GM21360 (cell line): ENCODE results near the gene PPFIA1.

Experiments
- ATAC-seq: cut with Tn5 transposase; IDR thresholded peaks from one replicate; pipeline ENCODE4 v1.9.1; 2021; ENCODE audit warnings: mild to moderate bottlenecking, moderate library complexity; ENCODE audit not compliant: unreplicated experiment

The PPFIA1 gene

DNA sequence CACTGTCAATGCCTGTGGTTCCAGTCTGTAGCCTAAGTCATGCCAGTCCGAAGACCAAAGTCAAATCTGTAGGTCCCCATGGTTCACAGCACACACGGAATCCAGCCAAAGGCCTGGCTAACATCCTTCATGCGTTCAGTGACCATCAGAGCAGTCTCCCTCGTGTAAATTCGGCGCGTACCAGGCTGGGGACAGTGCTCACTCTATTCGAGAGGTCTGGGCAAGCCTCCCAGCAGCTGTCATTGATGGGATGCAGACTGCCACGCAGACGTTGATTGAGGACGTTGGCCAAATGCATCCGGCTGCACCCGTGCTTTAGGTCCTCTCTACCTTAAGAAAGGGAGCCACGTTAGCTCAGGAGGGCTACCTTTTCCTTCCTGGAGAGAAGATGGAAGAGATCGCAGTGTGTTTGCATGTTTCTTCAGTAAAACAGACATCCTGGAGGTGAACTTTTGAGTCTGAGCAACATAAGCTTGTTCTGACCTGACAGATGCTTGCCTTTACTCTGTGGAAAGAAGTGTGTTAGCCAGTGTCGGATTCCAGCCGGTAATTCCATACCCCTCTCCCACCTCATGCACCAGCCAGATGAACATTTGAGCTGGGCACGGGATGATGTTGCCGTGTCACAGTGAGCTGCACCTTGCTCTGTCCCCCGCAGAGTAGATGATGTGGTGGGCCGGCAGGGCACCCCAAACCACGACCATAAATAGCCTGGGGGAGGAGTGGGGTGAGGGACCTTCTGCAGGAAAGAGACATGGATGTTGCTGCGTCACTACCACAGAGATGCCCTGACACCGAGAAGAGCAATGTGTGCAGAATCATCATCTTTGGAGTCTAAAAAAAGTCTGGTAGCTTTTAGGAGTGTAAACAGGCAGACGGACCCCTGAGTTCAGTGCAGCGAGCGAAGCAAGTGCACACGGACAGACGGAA lies 140.1 kb downstream of the PPFIA1 start:
- ATAC-seq = no peak

DNA sequence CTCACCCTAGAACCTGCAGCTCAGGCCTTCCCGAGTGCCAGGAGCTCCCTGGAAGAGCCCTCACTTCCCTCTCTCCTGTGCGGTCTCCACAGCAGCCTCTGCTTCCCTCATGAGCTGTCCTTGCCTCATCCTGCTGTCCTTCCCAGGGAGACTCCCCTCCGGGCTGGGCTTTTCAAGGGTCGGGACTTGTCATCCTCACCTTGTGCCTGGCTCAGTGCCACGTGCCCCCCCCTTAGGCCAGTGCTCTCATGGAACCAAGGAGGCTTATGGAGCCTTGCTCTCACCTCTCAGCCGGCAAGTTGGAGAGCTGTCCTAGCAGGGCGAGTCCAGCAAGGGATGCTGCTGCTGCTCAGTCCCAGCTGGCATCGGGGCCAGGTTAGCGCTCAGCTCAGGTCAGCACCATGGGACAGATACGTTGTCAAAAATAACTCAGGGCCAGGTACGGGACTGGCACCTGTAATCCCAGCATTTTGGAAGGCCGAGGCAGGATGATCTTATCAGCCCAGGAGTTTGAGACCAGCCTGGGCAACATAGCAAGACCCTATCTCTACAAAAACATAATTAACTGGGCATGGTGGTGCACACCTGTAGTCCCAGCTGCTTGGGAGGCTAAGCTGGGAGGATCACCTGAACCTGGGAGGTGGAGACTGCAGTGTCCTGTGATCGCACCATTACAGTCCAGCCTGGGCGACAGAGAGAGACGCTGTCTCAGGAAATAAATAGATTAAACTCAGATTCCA lies 141.4 kb downstream of the PPFIA1 start:
- no peak for ATAC-seq

DNA sequence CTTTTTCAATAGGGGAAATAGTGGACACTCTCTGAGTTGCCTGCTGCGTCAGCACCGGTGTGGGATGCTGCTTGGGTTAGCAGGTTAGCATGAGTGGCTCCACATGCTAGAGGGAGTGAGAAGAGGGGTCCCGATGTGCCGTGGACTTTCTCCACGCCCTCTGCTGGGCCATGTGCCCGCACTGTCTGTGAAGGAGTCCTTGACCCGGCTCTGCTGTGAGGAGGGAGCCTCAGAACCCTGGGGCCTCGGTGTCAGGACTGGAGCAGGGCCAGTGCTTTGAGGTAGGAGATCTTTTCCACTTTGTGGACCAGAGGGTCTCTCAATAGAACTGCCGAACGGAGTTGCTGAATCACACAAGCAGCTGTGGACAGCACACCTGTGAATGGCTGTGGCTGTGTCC lies 142.7 kb downstream of the PPFIA1 start:
- no peak for ATAC-seq

DNA sequence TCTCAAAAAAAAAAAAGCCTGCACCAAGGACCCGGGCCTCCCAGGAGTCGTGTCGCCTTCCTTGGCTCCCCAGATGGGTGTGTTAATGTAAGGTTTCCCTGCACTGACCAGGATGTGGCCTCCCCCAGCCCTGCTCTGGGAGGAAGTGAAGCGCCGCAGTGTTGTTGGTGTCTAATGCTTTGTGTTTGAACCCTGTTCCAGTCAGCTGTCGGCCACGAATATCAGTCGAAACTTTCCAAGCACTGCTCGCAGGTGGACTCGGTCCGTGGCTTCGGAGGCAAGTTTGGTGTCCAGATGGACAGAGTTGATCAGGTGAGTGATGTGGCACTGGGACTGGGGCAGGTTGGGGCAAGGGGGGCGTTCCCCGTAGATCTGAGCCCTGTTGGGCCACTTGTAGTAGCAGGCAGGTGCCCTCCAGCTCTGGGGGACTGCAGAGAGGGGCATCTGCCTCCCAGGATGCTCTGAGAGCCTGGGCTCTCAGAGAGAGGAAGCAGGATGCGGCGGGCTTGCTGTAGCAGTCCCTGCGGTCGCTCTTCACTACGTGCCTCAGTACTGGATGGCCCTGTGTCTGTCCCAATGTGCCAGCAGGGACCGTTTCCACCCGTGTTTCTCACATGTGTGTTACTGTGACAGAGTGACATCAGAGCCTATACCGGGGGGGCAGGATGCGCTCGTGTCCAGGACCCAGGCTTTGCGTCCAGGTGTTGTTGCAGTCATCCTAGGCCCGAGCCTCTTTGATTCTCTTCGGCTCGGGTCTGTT lies 144.0 kb downstream of the PPFIA1 start:
- no peak for ATAC-seq

DNA sequence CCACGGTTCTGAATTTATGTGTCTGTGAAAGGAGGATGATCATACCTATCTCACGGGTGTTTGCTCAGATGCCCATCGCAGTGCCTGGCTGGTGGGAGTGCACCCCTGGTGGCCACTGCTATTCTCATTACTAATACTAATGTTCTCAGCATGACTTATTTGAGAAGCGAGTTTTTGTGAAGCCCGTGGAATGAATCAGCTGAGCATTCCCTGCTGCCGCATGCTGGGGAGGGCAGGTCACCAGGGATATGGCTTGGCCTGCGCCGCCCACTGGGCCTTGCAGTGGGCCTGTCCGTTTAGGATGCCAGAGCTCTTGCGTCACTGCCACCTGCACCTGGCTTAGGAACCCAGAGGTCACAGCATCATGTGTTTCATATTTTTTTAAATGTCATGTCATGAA lies 144.7 kb downstream of the PPFIA1 start:
- ATAC-seq = no peak

DNA sequence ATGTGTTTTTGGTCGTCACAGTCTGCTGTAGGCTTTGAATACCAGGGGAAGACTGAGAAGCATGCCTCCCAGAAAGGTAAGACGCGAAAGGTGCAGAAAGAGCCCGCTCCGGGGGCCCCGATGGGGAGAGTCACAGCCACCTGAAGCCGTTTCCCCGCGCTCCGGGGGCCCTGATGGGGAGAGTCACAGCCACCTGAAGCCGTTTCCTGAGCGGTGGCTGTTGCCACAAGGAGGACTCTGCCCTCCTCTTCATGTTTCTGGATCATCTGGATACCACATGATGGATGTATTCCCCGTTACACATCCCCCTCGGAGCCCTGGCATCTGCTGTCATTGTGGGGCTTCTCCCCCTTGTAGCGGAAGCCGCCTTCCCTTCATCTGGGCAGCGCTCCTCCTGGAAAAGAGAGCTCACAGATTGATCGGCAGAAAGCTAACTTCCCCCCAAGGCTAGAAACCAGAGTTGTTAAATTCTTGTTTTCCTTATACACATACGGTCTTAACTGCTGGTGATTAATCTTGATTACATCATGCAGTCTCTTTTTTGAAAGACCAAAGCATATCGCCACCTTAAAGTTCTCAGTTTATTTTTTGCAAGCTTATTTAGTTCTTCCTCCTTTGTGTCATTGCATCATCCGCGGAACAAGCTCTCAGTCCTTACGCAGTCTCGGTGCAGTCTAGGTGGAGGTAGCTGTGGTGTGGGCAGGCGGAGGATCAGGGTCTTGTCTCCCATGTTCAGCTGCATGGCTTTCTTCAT lies 145.3 kb downstream of the PPFIA1 start:
- ATAC-seq = no peak

DNA sequence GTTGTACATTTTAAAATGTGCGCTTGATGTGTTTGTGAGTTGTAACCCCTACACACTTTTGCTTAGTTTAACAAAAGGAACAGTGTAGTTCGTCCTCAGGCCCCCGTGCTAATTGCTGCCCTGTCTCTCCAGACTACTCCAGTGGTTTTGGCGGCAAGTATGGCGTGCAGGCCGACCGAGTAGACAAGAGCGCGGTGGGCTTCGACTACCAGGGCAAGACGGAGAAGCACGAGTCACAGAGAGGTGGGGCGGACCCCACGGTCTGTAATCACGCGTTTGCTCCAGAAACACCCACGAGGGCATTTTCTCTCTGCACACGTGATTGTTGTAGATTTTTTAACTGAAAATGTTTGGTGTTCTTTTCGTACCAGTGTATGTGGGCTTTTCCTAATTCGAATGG lies 146.4 kb downstream of the PPFIA1 start:
- ATAC-seq = no peak

DNA sequence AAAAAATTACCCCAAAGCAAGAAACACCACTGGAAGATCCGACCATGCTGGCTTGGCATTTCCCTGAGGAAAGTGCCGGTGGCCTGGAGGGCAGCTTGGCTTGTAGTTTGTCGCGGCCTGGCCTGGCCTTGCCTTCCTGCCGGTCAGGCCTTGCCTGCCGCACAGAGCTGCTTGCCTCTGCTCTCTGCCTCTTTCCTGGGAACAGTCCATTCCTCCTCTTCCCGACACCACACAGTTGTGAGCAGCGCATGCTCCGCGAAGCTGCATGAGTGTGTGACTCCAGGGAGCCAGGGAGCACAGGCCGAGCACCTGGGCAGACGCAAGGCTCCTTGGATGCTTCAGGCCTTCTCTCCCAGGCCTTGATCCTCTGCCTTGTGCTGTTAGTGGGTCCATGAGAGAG lies 147.6 kb downstream of the PPFIA1 start:
- ATAC-seq = no peak

DNA sequence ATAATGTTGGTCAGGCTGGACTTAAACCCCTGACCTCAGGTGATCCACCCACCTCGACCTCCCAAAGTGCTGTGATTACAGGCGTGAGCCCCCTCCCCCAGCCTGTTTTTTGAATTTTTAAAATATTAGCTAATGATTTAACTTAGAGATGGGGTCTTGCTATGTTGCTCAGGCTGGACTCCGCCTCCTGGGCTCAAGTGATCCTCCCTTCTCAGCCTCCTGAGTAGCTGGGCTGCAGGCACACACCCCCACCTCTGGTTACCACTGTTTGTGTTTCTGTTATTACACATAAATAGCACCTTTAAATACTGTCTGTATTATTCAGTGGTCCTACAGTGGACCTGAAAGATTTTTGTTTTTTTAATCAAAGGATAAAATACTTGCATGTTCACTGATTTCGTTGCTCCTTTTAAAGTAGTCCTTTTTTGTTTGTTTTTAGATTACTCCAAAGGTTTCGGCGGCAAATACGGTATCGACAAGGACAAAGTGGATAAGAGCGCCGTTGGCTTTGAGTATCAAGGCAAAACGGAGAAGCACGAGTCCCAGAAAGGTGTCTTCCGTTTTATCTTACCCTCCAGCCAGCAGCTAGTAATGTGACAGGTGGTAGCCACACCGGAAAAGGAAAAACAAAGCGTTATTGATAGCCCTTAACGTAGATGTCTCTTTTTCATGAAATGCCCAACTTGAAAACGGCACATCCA lies 149.0 kb downstream of the PPFIA1 start:
- ATAC-seq = no peak

DNA sequence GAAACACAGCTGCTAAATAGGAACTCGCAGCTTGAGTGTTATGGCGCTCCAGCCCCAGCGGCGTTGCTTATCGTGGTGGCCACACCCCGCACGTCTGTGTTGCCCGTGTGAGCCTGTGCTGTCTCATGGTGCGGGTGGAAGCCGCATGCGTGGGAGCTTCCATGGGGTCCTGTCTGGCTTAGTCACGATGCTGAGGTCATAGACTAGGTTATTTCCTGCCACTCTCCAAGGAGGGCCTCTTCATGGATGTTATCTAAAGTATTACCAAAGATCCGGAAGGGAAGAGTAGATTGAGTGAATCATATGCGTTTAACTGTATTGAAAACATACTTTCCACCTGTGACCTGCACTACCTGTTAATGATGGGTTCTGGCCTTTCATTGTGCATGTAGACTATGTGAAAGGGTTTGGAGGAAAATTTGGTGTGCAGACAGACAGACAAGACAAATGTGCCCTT lies 149.5 kb downstream of the PPFIA1 start:
- no peak for ATAC-seq

DNA sequence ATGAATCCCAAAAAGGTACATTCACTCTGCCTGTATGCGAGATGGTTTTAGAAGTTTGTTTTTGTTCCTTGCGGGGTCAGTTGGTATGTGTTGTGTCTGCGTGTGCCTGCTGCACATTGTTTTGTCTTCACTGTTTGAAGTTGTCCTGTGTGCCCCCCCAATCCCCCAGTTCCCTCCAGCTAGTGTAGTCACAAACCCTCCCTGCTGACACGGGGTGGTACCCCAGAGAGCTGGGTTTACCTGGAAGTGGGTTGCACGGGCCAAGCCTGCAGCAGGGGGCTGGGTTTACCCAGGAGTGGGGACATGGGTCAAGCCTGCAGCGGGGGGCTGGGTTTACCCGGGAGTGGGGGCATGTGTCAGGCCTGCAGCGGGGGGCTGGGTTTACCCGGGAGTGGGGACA lies 150.0 kb downstream of the PPFIA1 start:
- ATAC-seq = no peak

DNA sequence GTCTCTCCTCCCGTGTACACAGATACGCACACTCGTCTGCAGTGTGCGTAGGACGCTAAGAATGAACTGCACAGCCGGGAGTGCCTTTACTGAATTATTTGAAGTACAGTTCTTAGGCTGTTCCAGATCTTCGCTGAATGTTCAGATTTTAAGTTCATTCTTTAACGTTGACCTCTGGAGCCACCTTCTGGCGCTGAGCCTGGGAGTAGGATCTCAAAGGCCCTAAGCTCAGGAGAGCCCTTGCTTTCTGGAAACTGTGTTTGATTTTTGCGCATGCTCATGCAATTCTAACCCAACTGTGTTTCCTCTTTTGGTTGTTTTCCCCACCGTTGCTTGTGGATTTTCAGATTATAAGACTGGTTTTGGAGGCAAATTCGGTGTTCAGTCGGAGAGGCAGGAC lies 150.6 kb downstream of the PPFIA1 start:
- ATAC-seq = no peak

DNA sequence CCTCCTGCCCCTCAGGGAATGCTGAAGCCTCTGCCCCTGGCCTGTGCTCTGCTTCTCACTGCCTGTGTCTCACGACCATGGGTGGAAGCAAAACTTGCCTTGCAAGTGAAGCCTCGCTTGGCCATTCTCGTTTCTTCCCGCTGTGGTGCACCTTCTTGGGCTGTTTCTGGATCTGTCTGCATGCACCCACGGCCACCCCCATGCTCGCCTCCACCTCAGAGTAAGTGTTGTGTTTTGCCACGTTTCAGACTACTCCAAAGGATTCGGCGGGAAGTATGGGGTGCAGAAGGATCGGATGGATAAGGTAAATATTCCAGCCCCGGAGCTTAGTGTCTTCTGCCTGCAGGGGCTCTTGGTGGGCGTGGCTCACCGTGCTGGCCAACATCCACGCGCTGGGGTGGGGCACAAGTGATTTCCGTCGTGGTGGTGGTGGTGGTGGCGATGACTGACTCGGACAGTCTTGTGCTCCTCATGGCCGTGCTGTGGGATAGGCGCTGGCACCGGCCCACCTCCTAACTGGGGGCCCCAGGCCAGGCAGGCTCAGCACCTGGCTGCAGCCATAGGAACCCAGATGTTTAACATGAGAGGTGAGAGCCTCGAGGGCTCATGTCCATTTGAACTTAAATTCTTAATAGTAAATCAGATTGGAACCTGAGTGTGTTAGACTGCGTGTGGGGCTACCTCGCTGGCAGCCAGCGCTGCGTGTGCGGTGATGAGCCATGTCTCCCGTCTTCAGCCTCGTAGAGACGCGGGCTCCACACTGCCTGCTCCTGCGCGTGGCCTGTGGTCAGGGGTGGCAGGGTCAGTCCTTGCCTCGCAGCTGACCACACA lies 152.4 kb downstream of the PPFIA1 start:
- ATAC-seq = no peak

DNA sequence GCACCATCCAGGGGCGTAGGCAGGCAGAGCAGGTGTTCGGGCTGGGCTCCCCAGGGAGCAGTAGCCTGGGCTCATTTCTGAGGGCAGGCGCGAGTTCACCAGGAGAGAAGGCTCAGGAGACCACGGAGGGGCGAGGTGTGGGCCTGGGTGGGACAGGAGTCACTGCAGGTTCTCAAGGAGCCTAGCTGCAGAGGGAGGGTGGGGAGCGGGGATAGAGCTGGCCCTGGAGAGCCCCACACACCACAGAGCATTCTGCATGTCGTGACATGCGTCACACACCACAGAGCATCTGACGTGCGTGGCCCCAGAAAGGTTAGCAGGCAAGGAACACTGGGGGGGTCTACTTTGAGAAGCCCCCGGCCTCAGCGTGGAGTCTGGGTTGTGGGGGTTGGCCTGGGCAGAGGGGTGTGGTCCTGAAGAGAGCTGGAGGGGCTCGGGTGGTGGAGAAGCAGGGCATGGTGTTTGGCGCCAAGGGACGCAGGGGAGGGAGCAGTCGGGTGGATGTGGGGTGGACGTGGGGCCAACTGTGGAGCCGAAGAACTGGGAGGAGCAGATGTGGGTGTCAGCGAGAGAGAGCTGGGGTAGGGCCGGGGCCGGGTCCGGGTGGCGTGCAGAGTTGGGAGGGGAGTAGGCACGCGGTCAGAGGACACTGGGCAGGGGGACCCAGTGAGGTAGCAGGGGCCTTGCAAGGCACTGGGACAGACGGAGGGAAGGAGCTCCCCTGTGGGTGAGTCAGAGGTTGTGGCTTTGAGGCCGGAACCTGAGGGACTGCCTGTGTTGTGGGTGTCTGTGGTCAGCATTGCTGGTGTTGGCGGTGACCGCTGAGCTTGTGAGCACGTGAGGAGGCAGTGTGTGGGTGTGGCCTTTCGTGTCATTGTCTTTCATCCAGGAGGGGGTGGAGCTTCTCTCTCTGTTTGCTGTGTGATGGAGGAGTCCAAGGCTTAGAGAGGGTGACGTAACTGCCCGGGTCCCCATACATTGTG lies 153.3 kb downstream of the PPFIA1 start:
- ATAC-seq = no peak

DNA sequence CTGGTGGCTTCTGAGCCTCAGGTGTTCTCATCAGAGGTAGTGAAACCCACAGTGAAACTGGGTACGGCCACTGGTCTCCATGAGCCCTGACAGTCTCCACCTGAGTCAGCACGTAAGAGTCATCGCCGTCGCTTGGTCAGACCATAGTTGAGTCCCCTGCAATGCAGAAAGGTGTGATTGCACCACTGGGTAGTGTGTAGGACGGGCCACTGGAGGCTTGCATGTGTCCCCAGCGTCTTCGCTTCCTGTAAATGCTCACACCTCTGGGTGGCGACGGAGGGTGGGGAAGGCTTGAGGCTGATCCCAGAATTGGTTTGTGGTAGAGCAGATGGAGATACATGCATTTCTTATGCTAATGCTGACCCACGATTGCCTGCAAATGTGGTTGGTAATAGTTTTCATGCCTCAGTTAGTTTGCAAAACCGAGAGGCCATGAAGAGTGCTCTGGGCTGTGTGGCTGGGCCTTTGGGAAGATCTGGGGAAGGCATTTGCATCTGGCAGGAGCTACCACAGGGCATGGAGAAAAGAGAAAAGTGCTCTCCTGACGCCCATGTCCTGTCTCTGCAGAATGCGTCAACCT lies 154.4 kb downstream of the PPFIA1 start:
- no peak for ATAC-seq

DNA sequence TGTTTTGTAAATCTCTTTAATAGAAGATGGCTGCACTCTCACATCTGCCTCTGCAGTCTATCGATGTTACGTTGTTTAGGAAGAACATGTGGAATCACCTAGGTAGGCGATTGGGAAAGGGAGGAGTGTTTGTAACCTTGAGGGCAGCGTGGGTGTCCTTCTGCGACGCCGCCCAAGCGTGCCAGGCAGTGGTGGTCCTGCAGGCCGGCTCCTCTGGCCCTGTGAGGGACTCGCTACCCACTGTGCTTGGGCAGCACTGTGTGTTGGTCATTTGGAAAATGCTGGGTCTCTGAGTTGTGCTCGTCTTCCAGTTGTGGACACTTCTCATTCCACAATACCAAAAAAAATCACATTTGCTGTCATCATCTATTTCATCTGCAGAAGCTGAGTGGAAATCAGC lies 156.9 kb downstream of the PPFIA1 start:
- ATAC-seq = no peak

DNA sequence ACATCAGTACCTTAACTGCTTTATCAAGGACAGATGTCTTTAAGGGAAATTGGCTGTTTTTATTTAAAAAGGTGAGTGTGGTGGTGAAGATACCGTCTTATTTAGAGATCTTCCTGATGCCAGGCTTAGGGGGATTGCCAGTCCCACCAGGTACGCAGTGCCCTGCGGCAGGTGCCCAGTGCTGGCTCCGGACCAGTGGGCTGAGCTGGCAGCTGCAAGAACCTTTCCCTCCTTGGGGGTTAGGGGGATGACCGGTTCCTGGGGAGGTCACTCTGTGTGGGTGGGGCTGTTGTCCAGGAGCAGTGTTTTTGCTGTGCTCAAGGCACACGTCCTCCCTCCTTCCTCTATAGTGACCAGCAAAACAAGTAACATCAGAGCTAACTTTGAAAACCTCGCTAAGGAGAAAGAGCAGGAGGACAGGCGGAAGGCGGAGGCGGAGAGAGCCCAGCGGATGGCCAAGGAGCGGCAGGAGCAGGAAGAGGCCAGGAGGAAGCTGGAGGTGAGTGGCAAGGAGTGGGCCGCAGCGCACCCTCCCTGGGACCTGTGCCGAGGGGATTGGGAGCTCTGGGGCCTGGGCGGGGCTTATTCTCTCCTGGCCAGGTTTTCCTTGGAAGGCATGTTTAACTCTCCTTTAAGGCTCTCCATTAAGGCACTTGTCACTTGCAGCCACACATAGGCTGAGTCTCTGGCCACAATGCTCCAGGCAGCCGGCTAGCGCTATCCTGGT lies 158.4 kb downstream of the PPFIA1 start:
- ATAC-seq = no peak
